Measurements from ENCODE around the gene ZFP2.

- TF ChIP-seq CTCF (conservative IDR thresholded peaks at IDR 0.05; ENCODE audit: low read length) (no peak), EZH2phosphoT487 (IDR thresholded peaks at IDR 0.05; ENCODE audit: borderline replicate concordance, low read depth, low read length) (no peak)
These were observed 7.1 kb downstream of the ZFP2 start for GRCh38 chr5:178902849-178903248.

All from OCI-LY7 (cell line).